Stimulated activated CD8-positive, alpha-beta memory T cell treated with anti-CD3 and anti-CD28 coated beads, Interleukin-12 subunit alpha, Interleukin-12 subunit beta, amount 100 ng/mL, for 1 hour (primary cell): Measurements from ENCODE around the gene MUC5AC.
"Not testable (repeated sequence)": the region's sequence is repeated elsewhere in the genome, so short reads cannot be mapped to it uniquely, and the experiment has no call there.

ENCODE experiments used
- DNase-seq: peaks from one replicate; pipeline ENCODE4 v3.0.0-alpha.2; 2020; ENCODE audit warnings: low read depth

Gene MUC5AC

DNA sequence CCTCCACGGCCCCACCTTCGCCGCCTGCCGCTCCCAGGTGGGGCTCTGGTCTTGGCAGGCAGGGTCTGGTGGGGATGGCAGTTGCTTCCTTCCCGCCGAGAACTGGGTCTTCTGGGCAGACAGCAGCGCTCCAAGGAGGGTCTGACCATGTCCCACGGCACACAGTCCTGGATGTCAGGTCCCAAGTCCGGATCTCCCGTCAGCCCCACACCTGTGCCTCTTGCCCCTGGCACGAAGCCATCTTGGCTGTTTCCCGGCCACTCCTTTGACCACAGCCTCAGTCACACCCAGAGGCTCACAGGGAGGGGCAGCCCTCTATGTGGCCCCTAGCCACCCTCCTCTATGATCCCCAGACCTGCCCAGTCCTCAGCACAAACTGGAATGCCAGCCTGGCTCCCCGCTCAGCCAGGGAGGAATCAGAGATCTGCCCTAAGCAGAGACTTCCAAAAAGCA lies 79.4 kb downstream of the MUC5AC start:
- DNase-seq = no peak

GRCh38 chr11:1237851-1238250 lies 80.1 kb downstream of the MUC5AC start:
- no peak for DNase-seq

GRCh38 chr11:1238767-1239595 lies 81.2 kb downstream of the MUC5AC start:
- DNase-seq = no peak

GRCh38 chr11:1239596-1240205 lies 81.9 kb downstream of the MUC5AC start:
- no peak for DNase-seq

GRCh38 chr11:1240771-1241170 lies 83.0 kb downstream of the MUC5AC start:
- no peak for DNase-seq

DNA sequence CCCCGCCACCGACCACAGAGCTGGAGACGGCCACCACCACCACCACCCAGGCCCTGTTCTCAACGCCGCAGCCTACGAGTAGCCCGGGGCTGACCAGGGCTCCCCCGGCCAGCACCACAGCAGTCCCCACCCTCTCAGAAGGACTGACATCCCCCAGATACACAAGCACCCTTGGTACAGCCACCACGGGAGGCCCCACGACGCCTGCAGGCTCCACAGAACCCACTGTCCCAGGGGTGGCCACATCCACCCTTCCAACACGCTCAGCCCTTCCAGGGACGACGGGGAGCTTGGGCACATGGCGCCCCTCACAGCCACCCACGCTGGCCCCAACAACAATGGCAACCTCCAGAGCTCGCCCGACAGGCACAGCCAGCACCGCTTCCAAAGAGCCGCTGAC lies 84.0 kb downstream of the MUC5AC start:
- no peak for DNase-seq

DNA sequence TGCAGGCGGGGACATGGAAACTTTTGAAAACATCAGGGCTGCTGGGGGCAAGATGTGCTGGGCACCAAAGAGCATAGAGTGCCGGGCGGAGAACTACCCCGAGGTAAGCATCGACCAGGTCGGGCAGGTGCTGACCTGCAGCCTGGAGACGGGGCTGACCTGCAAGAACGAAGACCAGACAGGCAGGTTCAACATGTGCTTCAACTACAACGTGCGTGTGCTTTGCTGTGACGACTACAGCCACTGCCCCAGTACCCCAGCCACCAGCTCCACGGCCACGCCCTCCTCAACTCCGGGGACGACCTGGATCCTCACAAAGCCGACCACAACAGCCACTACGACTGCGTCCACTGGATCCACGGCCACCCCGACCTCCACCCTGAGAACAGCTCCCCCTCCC lies 84.5 kb downstream of the MUC5AC start:
- DNase-seq = no peak

DNA sequence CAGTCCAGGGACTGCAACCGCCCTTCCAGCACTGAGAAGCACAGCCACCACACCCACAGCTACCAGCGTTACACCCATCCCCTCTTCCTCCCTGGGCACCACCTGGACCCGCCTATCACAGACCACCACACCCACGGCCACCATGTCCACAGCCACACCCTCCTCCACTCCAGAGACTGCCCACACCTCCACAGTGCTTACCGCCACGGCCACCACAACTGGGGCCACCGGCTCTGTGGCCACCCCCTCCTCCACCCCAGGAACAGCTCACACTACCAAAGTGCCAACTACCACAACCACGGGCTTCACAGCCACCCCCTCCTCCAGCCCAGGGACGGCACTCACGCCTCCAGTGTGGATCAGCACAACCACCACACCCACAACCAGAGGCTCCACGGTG lies 85.0 kb downstream of the MUC5AC start:
- not testable (repeated sequence) for DNase-seq

DNA sequence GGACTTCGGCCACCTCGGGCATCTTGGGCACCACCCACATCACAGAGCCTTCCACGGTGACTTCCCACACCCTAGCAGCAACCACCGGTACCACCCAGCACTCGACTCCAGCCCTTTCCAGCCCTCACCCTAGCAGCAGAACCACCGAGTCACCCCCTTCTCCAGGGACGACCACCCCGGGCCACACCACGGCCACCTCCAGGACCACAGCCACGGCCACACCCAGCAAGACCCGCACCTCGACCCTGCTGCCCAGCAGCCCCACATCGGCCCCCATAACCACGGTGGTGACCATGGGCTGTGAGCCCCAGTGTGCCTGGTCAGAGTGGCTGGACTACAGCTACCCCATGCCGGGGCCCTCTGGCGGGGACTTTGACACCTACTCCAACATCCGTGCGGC lies 85.8 kb downstream of the MUC5AC start:
- not testable (repeated sequence) for DNase-seq

- not testable (repeated sequence) for DNase-seq
These were observed 86.8 kb downstream of the MUC5AC start for GRCh38 chr11:1244557-1244956.

DNA sequence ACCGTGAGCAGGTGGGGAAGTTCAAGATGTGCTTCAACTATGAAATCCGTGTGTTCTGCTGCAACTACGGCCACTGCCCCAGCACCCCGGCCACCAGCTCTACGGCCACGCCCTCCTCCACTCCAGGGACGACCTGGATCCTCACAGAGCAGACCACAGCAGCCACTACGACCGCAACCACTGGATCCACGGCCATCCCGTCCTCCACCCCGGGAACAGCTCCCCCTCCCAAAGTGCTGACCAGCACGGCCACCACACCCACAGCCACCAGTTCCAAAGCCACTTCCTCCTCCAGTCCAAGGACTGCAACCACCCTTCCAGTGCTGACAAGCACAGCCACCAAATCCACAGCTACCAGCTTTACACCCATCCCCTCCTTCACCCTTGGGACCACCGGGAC lies 88.0 kb downstream of the MUC5AC start:
- not testable (repeated sequence) for DNase-seq

GRCh38 chr11:1246301-1246700 lies 88.5 kb downstream of the MUC5AC start:
- not testable (repeated sequence) for DNase-seq

DNA sequence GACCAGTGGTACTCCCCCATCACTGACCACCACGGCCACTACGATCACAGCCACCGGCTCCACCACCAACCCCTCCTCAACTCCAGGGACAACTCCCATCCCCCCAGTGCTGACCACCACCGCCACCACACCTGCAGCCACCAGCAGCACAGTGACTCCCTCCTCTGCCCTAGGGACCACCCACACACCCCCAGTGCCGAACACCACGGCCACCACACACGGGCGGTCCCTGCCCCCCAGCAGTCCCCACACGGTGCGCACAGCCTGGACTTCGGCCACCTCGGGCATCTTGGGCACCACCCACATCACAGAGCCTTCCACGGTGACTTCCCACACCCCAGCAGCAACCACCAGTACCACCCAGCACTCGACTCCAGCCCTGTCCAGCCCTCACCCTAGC lies 89.3 kb downstream of the MUC5AC start:
- not testable (repeated sequence) for DNase-seq

- DNase-seq = not testable (repeated sequence)
These were observed 91.2 kb downstream of the MUC5AC start for GRCh38 chr11:1248951-1249350.

DNA sequence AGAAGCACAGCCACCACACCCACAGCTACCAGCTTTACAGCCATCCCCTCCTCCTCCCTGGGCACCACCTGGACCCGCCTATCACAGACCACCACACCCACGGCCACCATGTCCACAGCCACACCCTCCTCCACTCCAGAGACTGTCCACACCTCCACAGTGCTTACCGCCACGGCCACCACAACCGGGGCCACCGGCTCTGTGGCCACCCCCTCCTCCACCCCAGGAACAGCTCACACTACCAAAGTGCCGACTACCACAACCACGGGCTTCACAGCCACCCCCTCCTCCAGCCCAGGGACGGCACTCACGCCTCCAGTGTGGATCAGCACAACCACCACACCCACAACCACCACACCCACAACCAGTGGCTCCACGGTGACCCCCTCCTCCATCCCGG lies 92.7 kb downstream of the MUC5AC start:
- not testable (repeated sequence) for DNase-seq
